Colonic mucosa (tissue), 4 donors: ENCODE results near the gene FILIP1L. TPM values are rescaled to one million over a fixed set of nuclear protein-coding genes. Genes with fewer than 3 reads are reported as not detected.

Source experiments
- DNase-seq: peaks from one replicate; pipeline ENCODE4 v3.0.0-alpha.2; 2020
- H3K27ac ChIP-seq: fragments of 200-600 bp; one replicate; pipeline ENCODE4 v1.8.0; 2021
- H3K27me3 ChIP-seq: fragments of 200-600 bp; one replicate; pipeline ENCODE4 v1.8.0; 2021
- H3K36me3 ChIP-seq: fragments of 200-600 bp; one replicate; pipeline ENCODE4 v1.8.0; 2021
- H3K4me1 ChIP-seq: fragments of 200-600 bp; one replicate; pipeline ENCODE4 v1.8.0; 2021; ENCODE audit warnings: mild to moderate bottlenecking
- H3K4me3 ChIP-seq: fragments of 200-600 bp; one replicate; pipeline ENCODE4 v1.8.0; 2021
- H3K9ac ChIP-seq, 2 donors: one replicate each; pipeline ENCODE4 v1.7.0; 2013; ENCODE audit warnings: control low read depth in 2 of 2, low read depth in 2 of 2, low read length in 2 of 2
- H3K9me3 ChIP-seq: fragments of 200-600 bp; one replicate; pipeline ENCODE4 v1.8.0; 2021
- intact Hi-C: fragments of 100-400 bp; cut with DNase I; formaldehyde crosslinking; loops from one replicate; pipeline ENCODE4 v1.14.1; 2022
- total RNA-seq, 2 donors: library from RNA; stranded (reverse); fragmentation: NEBNext Ultra II Directional in 1 of 2; extraction: Animal tissue kit (Norgen Biotek cat#: 25700) in 1 of 2; gene quantifications; one replicate each; pipeline ENCODE4 v1.2.1, GENCODE V29; 2021
- TF ChIP-seq, protein P1 (sequence below): fragments of 200-600 bp; IDR thresholded peaks from one replicate; pipeline ENCODE4 v1.8.0; 2022; ENCODE audit warnings: antibody characterized with exemption, mild to moderate bottlenecking
- donor health status: healthy.
- donor health status: DM: no; HTN: no; CAD: no.
- donor health status: DM: no; HTN: no; CAD: no.

Gene FILIP1L
- total RNA-seq, 2 donors from 2014 or later, result 3.7 to 29.0 TPM

DNA sequence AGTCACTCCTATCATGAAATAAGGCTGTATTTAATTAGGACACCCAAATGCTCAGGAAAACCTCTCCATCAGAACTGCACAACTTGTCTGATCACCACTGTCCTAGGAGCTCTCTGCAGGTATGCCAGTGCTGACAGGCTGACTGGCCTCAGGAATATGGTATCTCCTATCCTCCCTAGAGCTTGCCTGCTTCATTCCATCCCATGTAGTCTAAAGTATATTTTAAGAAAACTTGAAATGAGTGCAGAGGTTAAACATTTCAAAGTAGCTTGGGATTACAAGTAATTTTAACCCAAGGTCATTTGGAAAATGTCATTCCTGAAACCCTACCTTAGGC lies 23.7 kb downstream of the FILIP1L start:
- Histone ChIP-seq H3K4me1 (no peaks in the 10 kb centered on the region), H3K27ac (no peak overlapping the region), H3K9me3 (no peaks in the 10 kb centered on the region), H3K9ac (no peak overlapping the region), H3K4me3 (no peak overlapping the region), H3K36me3 (no peaks in the 10 kb centered on the region), H3K27me3 (no peaks in the 10 kb centered on the region)
- DNase-seq, result no peak
- TF ChIP-seq, protein P1, sequence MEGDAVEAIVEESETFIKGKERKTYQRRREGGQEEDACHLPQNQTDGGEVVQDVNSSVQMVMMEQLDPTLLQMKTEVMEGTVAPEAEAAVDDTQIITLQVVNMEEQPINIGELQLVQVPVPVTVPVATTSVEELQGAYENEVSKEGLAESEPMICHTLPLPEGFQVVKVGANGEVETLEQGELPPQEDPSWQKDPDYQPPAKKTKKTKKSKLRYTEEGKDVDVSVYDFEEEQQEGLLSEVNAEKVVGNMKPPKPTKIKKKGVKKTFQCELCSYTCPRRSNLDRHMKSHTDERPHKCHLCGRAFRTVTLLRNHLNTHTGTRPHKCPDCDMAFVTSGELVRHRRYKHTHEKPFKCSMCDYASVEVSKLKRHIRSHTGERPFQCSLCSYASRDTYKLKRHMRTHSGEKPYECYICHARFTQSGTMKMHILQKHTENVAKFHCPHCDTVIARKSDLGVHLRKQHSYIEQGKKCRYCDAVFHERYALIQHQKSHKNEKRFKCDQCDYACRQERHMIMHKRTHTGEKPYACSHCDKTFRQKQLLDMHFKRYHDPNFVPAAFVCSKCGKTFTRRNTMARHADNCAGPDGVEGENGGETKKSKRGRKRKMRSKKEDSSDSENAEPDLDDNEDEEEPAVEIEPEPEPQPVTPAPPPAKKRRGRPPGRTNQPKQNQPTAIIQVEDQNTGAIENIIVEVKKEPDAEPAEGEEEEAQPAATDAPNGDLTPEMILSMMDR, result no peak
- intact Hi-C loops, result no loop called here

DNA sequence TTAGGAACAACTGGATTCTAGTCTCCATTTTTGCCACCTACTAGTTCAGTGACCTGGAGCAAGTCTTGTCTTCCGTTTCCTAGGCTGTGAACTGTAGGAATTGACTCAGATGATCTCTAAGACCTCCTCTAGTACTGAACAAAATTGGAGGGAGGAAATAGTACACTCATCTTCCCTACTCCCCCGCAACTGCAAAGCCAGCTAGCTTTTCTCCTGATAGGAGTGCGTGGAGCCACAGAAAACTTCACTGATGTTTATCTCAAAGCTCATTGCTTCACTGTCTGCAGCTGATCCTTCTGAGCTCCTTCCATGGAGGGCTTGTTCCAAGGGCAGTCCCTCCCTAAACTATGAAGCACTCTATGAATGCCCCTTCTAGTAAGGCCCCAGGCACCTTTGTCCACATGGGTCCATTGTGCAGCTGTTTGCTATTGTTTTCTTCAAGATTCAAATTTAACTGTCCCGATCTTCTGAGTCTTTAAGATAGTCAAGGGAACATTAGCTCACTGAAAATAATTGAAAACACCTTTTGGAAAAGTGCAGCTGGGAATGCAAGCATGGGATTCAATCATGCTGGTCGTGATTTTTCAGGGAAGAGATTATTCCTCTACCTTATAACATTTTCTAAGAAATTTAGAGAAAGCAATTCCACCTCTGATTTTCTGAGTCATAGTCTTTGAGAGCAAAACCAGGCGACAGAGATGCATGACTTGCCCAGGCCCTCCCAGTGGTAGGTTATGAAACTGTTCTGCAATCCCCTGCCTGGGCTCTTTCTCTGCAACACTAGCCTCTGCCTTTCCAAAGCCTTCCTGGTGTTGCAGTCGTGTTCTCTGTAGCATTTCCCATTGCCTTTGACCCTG lies 24.3 kb downstream of the FILIP1L start:
- intact Hi-C loops, result no loop called here
- DNase-seq, result no peak
- Histone ChIP-seq H3K9ac (no peak overlapping the region), H3K4me3 (no peak overlapping the region), H3K9me3 (no peaks in the 10 kb centered on the region), H3K4me1 (no peaks in the 10 kb centered on the region), H3K27me3 (no peaks in the 10 kb centered on the region), H3K27ac (no peak overlapping the region), H3K36me3 (no peaks in the 10 kb centered on the region)
- TF ChIP-seq, protein P1, result peak; percentile 16

DNA sequence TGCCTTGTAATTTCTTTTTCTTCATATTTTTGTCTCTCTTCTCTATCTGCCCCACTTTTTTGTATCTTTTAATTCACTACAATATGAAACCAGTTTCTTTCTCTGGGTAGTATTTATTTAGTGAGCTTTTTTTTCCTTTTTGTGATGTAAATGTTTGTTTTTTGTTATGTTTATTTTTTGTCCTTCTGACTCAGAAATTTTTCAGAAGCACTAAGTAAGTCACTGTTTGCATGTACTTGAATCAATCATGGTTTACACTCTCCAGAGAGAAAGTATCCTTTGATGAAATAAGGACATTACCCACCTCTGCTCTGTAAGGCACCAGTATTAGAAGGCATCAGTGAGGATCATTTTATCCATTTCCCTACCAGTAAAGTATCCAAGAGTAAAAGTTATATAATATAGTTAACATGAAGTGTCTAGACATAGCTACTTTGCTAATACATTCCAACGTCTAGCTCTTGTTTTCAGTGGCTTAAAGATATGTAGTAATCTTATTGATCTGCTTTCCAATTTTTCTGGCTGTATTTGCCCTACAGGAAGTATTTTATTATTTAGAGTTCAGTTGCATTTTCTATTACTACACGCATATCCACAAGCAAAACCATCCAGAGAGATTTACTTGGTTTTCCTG lies 25.4 kb downstream of the FILIP1L start:
- no peaks in the 10 kb centered on the region for H3K27me3 ChIP-seq
- no peaks in the 10 kb centered on the region for H3K4me1 ChIP-seq
- intact Hi-C loops, result no loop called here
- no peak overlapping the region for H3K9ac ChIP-seq
- H3K36me3 ChIP-seq, result no peaks in the 10 kb centered on the region
- H3K4me3 ChIP-seq, result no peak overlapping the region
- DNase-seq, result no peak
- no peaks in the 10 kb centered on the region for H3K9me3 ChIP-seq
- no peak overlapping the region for H3K27ac ChIP-seq
- TF ChIP-seq, protein P1, result no peak

DNA sequence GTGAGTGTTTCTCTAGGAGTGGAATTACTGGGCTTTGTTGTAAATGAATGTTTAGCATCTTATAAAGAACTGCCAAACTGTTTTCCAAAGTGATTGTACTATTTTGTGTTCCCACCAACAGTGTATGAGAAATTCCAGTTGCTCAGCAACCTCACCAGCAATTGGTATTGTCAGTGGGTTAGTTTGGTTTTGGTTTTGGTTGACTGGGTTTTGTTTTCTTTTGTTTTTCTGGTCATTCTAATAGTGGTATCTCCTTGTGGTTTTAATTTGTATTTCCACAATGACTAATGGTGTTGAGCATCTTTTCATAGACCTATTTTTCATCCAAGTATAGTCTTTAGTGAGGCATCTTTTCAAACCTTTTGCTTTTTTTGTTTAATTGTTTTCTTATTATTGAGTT lies 27.1 kb downstream of the FILIP1L start:
- H3K36me3 ChIP-seq, result no peaks in the 10 kb centered on the region
- no peak overlapping the region for H3K9ac ChIP-seq
- H3K4me1 ChIP-seq, result no peaks in the 10 kb centered on the region
- no peak overlapping the region for H3K27ac ChIP-seq
- no peaks in the 10 kb centered on the region for H3K9me3 ChIP-seq
- TF ChIP-seq, protein P1, result no peak
- H3K27me3 ChIP-seq, result no peaks in the 10 kb centered on the region
- DNase-seq, result no peak
- intact Hi-C loops, result no loop called here
- H3K4me3 ChIP-seq, result no peak overlapping the region

DNA sequence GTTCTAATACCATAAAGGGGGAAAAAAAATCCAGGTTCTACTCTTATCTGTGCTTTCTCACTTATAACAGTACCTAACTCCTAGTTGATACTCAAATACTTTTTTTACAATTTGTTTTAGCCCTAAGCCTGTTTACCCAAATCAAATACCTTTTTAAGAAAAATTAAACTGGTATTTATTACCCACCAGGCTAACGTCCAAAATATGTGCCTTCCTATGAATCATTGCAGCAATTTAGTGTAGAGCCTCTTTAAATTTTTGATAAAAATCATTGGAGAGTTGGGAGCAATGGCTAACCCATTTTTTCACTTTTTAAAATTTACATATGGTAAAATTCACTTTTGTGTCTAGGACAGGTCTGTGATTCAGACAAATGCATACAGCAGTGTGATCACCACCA lies 27.9 kb downstream of the FILIP1L start:
- TF ChIP-seq, protein P1, result no peak
- no peak overlapping the region for H3K9ac ChIP-seq
- H3K36me3 ChIP-seq, result no peaks in the 10 kb centered on the region
- H3K4me1 ChIP-seq, result no peaks in the 10 kb centered on the region
- intact Hi-C loops, result no loop called here
- no peak overlapping the region for H3K4me3 ChIP-seq
- no peaks in the 10 kb centered on the region for H3K27me3 ChIP-seq
- no peak overlapping the region for H3K27ac ChIP-seq
- H3K9me3 ChIP-seq, result no peaks in the 10 kb centered on the region
- no peak for DNase-seq
